Measurements from ENCODE around the gene OBP2A. TPM values are rescaled to one million over a fixed set of nuclear protein-coding genes. Genes with fewer than 3 reads are reported as not detected.

OBP2A gene
- total and polyA plus RNA-seq, 9 donors: 1.4 to 7.8 (median 4.8) TPM; not detected in 5

GRCh38 chr9:135550344-135550918, 4.5 kb downstream of the OBP2A start:
- no peak for DNase-seq
- Histone ChIP-seq H3K4me1 (ENCODE audit: insufficient read depth) (no peaks in the 10 kb centered on the region), H3K4me3 (no peak overlapping the region), H3K9me3 (no peaks in the 10 kb centered on the region), H3K27me3 (no peaks in the 10 kb centered on the region), H3K36me3 (no peaks in the 10 kb centered on the region), H3K27ac (no peak overlapping the region)
- TF ChIP-seq POLR2A (IDR thresholded peaks at IDR 0.05): no peak
- TF ChIP-seq, protein P1, sequence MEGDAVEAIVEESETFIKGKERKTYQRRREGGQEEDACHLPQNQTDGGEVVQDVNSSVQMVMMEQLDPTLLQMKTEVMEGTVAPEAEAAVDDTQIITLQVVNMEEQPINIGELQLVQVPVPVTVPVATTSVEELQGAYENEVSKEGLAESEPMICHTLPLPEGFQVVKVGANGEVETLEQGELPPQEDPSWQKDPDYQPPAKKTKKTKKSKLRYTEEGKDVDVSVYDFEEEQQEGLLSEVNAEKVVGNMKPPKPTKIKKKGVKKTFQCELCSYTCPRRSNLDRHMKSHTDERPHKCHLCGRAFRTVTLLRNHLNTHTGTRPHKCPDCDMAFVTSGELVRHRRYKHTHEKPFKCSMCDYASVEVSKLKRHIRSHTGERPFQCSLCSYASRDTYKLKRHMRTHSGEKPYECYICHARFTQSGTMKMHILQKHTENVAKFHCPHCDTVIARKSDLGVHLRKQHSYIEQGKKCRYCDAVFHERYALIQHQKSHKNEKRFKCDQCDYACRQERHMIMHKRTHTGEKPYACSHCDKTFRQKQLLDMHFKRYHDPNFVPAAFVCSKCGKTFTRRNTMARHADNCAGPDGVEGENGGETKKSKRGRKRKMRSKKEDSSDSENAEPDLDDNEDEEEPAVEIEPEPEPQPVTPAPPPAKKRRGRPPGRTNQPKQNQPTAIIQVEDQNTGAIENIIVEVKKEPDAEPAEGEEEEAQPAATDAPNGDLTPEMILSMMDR (IDR thresholded peaks at IDR 0.05): no peak
- no peak for TF ChIP-seq EP300 (IDR thresholded peaks at IDR 0.05)
- intact Hi-C loops (cut with DNase I): no loop called here
- WGBS, 3 donors: 57 to 63% (median 62%) methylated on average over 17 of the region's 17 CpGs

DNA sequence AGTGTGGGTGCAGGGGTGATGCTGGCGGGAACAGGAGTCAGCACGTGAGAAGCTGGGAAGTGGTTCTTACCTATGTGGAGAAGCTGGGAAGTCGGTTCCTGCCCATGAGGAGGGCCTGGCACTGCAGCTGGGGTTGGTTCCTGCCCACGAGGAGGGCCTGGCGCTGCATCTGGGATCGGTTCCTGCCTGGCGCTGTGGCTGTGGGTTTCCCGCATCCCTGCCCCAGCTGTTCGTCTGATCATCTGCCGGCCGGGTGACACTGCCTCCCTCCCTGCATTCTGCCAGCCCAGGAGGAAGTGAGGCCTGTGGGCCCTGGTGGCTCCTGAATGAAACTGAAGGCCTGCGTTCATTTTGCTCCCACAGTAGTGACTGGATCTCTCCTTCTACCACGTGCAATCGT, 5.1 kb downstream of the OBP2A start:
- WGBS, 3 donors: 59 to 72% (median 63%) methylated on average over 14 of the region's 14 CpGs
- H3K27ac ChIP-seq: no peak overlapping the region
- DNase-seq: no peak

GRCh38 chr9:135551456-135551855, 5.5 kb downstream of the OBP2A start:
- DNase-seq: no peak
- Histone ChIP-seq H3K27ac (no peak overlapping the region), H3K27me3 (no peaks in the 10 kb centered on the region), H3K4me1 (ENCODE audit: insufficient read depth) (no peaks in the 10 kb centered on the region), H3K36me3 (no peaks in the 10 kb centered on the region), H3K4me3 (no peak overlapping the region), H3K9me3 (no peaks in the 10 kb centered on the region)
- WGBS, 3 donors: 85 to 90% (median 88%) methylated on average over 13 of the region's 13 CpGs
- TF ChIP-seq, protein P1 (IDR thresholded peaks at IDR 0.05): no peak
- no peak for TF ChIP-seq POLR2A (IDR thresholded peaks at IDR 0.05)
- TF ChIP-seq EP300 (IDR thresholded peaks at IDR 0.05): no peak
- intact Hi-C loops (cut with DNase I): no loop called here

More for the DNA sequence above, 5.1 kb downstream of the OBP2A start:
- intact Hi-C loops (cut with DNase I): no loop called here
- Histone ChIP-seq H3K27me3 (no peaks in the 10 kb centered on the region), H3K4me1 (ENCODE audit: insufficient read depth) (no peaks in the 10 kb centered on the region), H3K36me3 (no peaks in the 10 kb centered on the region), H3K4me3 (no peak overlapping the region), H3K9me3 (no peaks in the 10 kb centered on the region)
- TF ChIP-seq, protein P1 (IDR thresholded peaks at IDR 0.05): no peak
- TF ChIP-seq POLR2A (IDR thresholded peaks at IDR 0.05) (no peak), EP300 (IDR thresholded peaks at IDR 0.05) (no peak)

DNA sequence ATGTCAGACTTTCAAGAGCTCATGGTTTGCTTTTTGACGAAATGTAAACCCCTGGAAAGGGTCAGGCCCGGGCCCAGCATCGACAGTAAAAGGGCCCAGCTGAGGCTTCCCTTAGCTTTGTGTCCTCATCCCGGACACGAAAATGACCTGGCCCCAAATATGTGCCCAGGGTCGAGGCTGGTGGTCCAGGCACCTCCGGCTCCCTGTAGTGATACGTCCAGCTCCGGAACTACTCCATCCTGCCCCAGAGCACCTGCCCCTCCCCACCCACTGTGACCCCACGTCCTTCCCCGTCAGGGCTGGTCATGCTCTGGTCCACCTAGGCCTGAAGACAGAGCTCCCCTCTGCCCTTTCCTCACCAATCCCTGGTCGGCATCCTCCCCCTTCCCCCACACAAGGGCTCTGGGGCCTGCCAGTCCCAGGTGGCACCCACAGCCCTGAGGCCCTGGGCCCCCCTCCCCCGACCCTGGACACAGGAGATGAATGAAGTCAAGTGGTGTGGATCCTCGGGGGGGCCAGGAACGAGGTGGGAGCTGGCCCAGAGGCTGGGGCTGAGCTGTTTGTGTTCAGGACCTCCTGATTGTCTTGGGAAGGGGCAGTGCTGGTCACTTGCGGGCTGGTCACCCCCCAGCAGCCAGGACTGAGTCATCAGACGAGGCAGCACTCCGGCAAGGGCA, 6.2 kb downstream of the OBP2A start:
- Histone ChIP-seq H3K4me3 (no peak overlapping the region), H3K9me3 (no peaks in the 10 kb centered on the region), H3K4me1 (ENCODE audit: insufficient read depth) (no peaks in the 10 kb centered on the region), H3K36me3 (no peaks in the 10 kb centered on the region), H3K27me3 (no peaks in the 10 kb centered on the region), H3K27ac (no peak overlapping the region)
- no peak for DNase-seq
- 76 to 84% (median 79%) methylated on average over 17 to 18 of the region's 18 CpGs for WGBS, 3 donors
- intact Hi-C loops (cut with DNase I): no loop called here
- TF ChIP-seq, protein P1 (IDR thresholded peaks at IDR 0.05): no peak
- no peak for TF ChIP-seq EP300 (IDR thresholded peaks at IDR 0.05)
- no peak for TF ChIP-seq POLR2A (IDR thresholded peaks at IDR 0.05)

All from ovary (tissue), 9 donors.